ENCODE results near the gene CFAP20DC.
"Not testable (repeated sequence)": the region's sequence is repeated elsewhere in the genome, so short reads cannot be mapped to it uniquely, and the experiment has no call there.

Gene CFAP20DC

DNA sequence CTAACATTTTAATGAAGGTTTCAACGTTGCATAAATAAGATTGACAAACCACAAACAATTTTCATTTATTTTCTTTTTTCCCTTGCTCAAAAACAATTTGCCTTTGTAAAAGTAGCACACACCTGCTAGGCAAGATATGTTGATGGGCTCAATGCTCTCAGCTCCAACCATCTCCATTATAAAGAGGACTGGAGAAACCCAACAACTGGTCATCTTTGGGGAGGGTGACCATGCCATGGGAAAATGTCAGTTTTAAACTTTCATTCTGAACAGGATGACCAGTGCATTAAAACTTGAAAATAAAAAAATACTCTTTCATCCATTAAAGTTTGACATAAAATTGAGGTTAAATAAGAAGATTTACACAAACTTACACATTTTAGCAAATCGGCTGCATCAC, 183.7 kb downstream of the CFAP20DC start:
- DNase-seq = no peak

DNA sequence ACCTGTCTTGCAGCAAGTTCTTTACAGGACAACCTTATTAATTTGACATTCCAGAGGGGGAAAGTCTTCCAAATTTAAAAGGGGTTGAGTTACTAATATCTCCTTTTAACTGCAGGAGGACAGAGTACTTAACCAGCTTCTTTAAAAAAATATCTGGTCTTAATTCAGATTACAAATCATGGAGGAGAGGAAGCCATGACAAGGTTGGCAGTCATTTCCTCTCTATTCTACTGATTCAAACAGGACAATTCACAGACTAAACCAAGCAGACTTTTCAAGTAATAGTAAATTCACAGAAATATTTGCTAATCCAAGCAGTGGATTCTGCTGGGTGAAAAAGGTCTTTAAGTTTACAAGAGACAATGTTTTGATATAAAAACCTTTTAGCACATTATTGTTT, 185.3 kb downstream of the CFAP20DC start:
- DNase-seq = no peak

DNA sequence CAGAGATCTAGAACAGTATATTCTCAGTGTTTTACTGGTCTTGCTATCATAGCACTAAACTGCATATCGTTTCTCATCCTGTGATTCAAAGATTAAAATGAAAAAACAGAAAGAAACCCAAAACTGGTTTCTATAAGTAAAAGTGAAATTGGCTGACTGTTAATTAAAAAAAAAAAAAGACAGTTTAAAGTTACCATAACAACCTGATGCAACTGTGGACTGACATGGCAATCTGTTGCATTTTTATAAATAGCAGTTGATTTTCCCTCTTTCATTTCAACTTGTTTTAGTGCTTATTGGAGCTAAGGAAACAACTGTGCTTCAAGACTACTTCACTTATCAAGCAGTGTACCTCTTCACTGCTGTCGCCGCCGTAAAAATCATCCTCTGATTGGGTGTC, 186.6 kb downstream of the CFAP20DC start:
- DNase-seq = no peak

DNA sequence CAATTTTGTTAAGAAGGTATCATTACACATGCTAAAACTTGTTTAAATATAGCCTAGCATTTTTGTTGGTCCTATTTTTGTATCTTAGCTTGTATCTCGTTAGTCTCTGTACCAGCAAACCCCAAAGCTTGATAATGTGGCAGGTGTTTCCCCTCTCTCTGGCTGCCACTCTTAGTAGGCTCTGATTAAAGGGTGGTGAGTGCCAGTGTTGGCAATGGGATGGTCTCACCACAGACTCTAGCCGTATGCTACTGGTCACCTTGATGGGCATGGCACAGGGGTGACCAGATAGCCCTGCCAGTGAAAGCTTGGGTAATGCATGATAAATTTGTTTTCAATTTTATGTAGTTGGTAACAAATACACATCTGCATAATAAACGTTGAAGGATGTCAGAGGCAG, 188.3 kb downstream of the CFAP20DC start:
- no peak for DNase-seq

DNA sequence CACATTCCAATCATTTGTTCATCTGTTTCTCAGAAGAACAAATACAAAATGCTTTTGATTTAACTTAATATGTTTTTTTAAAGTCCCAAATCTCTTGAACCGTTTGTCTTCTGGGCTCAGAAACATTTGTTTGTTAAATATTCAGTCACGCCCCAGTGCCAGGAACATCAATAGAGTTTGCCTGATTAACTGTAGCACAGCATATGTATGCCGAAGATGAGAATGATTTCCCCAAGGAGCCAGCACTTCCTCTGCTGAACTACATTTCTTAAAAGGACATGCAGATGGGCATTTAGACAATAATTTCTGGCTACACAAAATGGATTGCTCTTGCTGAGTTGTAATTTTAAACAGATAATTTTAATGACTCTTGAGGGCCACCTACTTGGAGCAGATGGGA, 191.7 kb downstream of the CFAP20DC start:
- no peak for DNase-seq

DNA sequence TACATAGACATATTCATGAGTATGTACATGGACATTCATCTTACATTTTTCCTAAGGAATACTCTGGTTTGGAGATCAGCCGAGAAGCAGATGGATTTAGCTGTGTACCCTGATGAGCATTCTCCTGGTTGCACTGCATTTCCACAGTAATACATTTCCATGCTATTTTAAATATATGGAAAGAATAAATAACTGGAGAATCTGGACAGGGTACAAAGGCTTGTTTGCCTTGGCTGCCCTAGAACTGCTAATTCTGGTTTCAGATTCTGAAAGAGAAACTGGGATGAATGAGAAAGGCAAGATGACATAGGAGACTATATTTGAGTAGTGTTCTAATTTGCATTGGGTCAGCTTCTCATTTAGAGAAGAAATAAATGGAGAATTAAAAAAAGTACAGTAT, 192.4 kb downstream of the CFAP20DC start:
- DNase-seq = no peak

DNA sequence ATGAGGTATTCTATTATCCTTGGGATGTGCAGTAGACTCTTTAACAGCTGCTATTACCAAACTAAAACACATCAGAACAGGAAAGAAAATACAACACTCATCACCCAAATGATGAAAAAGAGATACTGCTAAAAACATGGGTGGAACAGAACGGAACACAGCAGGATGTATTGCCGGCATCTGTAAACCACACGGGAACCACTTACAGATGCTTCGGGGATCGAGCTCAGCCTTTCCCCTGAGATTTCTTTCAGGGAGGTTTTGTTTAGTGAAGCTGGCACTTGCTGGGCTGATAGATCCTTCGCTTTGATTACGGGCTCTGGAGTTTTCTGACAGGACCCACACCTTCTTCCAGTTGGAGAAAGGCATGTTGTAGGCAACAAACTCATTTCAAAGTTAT, 201.0 kb downstream of the CFAP20DC start:
- no peak for DNase-seq

DNA sequence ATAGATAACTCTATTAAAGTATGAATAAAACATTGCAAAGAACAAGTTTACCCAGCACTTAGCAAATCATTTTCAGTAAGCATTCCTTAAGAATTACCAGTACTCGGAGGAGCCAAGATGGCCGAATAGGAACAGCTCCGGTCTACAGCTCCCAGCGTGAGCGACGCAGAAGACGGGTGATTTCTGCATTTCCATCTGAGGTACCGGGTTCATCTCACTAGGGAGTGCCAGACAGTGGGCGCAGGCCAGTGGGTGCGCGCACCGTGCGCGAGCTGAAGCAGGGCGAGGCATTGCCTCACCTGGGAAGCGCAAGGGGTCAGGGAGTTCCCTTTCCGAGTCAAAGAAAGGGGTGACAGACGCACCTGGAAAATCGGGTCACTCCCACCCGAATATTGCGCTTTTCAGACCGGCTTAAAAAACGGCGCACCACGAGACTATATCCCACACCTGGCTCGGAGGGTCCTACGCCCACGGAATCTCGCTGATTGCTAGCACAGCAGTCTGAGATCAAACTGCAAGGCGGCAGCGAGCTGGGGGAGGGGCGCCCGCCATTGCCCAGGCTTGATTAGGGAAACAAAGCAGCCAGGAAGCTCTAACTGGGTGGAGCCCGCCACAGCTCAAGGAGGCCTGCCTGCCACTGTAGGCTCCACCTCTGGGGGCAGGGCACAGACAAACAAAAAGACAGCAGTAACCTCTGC, 207.6 kb downstream of the CFAP20DC start:
- DNase-seq = not testable (repeated sequence)

DNA sequence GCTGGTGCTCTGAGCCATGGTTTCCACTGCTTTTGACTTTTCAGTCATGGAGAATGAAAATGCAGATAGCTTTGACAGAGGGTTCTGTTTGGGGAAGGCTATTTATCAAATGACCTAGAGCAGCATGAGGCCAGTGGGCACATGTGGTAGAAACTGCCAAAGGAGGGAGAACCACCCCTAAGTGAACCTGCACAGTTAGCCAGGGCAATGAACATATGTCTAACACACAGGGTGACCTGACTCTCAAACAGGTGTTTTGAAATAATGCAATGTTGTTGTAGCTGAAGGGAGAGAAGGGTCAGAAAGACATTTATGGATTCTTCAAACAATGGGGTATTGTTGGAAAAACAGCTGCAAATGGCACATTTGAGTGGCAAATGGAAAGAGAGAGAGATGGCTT, 208.9 kb downstream of the CFAP20DC start:
- DNase-seq = no peak

DNA sequence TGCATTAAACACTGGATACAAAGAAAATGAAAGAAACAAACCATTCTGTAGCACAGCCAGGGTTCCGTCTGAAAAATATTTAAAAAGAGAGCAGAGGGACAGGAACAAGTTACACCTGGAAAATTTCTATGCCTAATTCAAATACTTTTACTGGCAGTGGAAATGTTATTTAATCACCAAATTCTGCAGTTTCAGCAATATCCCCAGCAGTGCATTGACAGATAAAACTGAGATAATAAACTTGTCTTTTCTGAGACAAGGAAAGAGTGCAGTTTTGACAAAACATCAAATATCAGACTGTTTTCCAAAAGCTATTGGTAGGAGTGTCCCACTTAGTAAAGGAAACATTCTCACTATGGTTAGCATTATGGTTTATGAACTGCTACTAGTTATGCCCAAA, 209.9 kb downstream of the CFAP20DC start:
- no peak for DNase-seq

DNA sequence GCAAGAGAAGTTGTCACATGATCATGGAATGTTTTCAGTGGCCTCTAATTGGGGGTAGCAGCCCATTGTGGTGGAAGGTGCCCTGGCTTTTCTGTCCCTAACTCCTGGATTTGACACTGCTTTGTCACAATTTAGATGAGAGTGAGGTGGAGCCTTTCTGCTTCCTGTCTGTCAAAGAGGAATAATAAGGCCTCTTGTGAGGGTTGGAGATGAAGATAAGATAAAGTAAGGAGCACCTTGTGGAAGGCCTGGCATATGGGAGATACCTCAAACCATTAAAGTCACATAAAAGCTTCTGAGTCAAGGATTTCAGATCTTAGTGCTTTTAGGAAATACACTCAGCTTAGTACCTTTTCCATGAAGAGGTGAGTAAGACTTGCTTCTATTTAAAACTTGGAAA, 210.6 kb downstream of the CFAP20DC start:
- no peak for DNase-seq

DNA sequence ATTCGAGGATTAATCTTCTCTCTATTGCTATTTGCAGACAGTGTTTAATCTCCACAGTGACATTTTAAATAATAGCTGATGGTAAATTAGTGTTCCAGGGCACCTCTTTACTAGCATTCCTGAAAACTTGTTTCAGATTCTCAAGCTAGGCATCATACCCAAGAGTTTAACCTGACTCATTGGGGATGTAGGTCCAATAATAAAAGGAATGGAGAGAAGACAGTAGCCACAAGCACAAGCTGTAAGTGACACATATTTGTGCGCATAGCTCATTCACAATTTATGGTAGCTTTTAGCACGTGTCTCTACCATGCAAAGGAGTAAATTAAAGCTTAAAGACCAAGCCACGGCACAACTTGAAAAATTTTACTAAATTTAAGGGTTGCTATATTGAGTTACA, 212.0 kb downstream of the CFAP20DC start:
- DNase-seq = no peak

DNA sequence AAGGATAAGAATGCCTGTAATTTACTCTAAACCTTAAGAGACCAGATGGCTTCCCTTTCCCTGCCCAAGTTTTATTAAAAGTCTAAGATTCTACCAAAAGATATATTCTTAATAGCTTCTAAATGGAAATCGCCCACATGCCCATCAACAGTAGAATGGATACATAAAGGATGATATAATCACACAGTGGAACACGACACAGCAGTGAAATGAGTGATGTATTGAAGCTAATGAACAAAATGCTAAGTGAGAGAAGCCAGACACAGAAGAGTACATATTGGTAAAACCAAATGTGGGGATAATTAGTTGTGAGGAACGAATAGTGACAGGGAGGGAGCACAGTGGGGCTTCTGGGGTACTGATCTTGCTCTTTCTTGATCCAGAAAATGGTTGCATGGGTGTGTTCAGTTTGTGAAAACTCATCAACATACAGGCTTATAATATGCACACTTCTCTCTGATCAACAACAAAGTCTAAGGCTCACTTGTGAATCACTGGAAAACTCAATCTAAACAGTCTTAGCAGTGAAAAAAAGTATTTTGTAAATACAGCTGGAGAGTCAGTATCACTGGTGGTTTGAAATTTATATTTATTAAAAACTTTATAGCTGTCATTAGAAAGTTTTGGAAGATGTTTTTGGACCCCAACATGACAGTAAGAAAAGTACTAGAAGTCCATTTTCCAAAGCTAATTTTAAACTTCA, 212.5 kb downstream of the CFAP20DC start:
- no peak for DNase-seq

DNA sequence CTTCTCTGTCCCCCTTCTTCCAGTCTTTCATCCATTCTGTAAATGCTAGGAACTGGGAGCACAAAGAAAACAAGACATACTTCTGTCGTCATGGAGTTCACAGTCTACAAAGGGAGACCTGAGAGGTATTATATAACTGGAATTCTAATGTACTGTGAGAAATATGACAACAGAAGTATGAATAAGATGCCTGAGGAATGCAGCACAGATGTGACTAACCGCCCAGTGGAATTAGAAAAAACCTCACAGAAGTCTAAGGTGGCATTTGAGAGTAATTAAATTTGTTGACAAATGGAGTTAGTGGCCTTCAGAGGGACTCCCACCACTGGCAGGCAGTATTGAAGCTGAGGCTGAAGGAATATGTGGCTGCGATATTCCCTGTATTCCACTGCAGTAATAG, 214.7 kb downstream of the CFAP20DC start:
- DNase-seq = no peak

DNA sequence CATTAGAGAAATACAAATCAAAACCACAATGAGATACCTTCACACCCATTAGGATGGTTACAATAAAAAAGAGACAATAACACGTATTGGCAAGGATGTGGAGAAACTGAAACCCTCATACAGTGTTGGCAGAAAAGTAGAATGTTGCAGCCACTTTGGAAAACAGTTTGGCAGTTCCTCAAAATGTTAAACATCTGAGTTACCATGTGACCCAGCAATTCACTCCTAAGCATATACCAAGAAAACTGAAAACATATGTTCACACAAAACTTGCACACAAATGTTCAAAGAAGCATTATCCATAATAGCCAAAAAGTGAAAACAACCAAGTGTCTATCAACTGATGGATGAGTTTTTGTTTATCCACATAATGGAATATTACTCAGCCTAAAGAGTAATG, 216.3 kb downstream of the CFAP20DC start:
- no peak for DNase-seq

DNA sequence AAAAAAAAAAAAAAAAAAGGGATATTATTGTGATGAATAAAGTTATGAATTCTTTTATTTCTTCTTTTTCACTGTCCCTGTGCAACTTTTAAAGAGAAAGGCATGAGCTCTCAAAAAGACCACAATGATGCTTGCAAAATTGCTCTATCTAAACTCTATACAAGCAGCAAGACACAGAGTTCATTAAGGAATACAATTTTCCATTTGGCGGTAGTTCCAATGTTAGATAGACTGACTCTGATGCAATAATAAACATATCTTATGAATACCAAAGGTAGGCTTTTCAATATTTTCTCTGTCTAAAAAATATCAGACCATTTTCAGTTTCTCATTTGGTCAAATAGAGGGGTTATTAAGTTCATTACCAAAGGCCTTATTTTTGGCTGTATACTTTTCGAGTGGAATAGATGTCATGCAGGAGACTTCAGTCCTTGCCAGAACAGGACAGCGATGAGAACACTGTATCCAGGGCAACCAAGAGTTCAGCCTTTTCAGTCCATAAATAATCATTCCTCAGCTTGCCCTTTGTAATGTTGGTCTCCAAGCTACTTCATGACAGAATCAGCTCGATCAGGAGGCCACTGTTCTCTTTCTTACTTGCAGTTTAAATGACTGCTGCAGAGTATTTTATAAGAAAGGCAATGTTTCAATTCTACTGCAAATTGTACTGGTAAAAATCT, 220.4 kb downstream of the CFAP20DC start:
- DNase-seq = no peak

DNA sequence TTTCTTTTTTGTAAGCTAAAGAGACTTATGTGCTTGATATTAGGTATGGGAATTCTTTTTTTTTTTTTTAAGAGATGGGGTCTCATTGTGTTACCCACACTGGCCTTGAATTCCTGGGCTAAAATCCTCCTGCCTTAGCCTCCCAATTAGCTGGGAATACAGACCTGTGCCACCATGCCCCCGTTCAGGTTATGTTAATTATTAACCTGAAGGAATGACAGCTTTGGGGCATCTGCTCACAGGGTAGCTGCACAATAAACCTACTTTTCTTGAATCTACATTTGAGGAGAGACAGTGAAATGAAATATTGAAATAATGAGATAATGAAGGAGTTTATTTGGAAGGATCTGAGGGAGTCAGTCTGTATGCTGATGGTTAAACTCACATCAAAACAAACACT, 225.0 kb downstream of the CFAP20DC start:
- no peak for DNase-seq

DNA sequence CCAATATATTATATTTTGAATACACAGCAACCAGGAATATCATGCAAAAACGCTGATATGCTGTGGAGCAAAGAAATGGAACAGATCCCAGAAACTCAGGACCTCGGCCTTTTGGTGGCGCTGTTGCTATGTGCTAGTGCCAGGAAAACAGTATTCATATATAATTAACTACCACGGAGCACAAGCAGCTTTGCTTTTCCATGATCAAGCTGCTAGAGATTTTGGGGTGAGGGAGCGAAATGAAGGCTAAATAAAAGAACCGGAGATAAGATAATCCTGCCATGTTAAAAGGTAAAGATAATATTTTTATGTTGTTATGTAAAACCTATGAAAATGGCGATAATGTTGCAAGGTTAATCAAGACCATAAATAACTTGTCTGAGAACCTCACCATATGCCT, 225.5 kb downstream of the CFAP20DC start:
- DNase-seq = peak in 3 of 14 donors; percentile 1 to 6 (median 3)

DNA sequence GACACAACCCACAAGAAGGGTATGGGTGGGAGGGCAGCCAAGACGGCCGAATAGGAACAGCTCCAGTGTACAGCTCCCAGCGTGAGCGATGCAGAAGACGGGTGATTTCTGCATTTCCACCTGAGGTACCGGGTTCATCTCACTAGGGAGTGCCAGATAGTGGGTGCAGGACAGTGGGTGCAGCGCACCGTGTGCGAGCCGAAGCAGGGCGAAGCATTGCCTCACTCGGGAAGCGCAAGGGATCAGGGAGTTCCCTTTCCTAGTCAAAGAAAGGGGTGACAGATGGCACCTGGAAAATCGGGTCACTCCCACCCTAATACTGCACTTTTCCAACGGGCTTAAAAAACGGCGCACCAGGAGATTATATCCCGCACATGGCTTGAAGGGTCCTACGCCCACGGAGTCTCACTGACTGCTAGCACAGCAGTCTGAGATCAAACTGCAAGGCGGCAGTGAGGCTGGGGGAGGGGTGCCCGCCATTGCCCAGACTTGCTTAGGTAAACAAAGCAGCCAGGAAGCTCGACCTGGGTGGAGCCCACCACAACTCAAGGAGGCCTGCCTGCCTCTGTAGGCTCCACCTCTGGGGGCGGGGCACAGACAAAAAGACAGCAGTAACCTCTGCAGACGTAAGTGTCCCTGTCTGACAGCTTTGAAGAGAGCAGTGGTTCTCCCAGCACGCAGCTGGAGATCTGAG, 243.1 kb downstream of the CFAP20DC start:
- DNase-seq = not testable (repeated sequence)

DNA sequence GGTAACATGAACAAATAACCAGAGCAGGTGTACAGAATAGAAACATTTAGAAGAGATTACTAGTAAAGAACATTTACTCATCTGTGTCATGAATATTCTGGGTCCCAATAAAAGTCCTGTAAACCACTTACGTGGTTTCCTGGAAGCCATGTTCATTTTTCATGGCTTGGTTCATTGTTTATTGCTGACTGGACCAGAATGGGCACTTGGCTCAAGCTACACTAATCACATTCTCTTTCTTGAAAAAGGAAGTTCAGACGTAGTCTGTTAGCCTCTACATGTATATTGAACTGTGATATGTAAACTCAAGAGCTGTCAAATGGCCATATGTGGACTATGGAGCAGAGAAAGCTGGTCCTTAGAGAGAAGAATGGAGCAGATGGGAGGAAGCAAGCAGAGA, 244.9 kb downstream of the CFAP20DC start:
- DNase-seq = no peak

DNA sequence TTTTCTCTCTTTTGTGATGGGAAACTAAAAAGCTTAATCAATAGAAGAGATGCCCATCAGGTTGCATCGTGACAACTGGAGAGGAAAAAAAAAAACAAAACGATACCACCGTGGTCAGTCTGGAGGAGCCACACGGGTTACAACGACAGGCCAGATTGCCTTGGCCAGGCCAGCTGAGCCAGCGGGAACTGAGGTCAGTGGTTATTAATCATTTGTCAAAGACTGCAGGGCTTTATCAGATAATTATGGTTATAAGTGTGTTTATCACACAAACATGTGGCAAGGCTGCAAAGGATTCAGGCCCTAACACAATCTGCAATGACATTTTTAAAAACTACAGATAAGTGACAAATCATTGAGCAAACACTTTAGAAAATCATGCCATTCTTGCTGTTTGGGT, 248.3 kb downstream of the CFAP20DC start:
- DNase-seq = no peak

DNA sequence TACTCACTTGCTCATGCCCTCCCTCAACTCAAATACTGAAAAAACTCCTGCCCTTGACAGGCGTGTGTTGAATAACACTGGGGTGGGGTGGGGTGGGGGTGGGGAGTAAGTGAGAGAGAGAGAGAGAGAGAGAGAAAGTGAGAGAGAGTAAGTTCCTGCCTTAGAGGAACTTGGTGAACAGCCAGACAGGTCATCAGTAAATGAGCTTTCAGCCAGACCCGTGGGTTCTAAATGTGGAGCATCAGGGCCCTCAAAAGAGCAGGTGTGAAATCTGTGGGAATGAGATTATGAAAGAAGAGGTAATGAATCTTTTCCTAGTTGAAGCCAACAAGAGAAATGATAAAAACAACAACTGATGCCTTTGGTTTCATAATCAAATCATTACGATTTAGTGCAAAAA, 248.9 kb downstream of the CFAP20DC start:
- DNase-seq = no peak

DNA sequence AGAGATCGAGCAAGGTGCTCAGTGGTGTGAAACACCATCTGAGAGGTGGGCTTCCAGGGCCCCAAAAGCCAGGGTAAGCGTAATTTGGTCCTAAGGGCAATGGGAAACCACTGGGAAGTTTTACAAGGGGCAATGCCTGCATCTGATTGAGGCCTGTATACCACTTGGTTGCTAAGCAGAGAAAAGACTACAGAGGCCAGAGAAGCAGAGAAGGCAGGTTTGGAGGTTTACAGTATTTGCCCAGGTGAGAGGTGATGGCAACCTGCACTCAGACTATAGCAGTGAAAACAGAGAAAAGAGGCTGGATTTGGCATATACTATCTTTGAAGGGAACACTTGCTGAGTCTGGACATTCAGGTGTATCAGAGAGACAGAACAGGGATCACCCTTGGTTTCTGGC, 249.8 kb downstream of the CFAP20DC start:
- DNase-seq = no peak
